SH-SY5Y (cell line): ENCODE measurements around the gene GNGT2.

Source experiments
- GATA2 ChIP-seq: IDR thresholded peaks from 2 replicates; pipeline ENCODE4 v1.6.1; 2011; ENCODE audit warnings: mild to moderate bottlenecking, low read depth, low read length
- GATA3 ChIP-seq: IDR thresholded peaks from 2 replicates; pipeline ENCODE4 v1.6.1; 2011; ENCODE audit warnings: low read depth, mild to moderate bottlenecking, low read length, moderate library complexity

DNA sequence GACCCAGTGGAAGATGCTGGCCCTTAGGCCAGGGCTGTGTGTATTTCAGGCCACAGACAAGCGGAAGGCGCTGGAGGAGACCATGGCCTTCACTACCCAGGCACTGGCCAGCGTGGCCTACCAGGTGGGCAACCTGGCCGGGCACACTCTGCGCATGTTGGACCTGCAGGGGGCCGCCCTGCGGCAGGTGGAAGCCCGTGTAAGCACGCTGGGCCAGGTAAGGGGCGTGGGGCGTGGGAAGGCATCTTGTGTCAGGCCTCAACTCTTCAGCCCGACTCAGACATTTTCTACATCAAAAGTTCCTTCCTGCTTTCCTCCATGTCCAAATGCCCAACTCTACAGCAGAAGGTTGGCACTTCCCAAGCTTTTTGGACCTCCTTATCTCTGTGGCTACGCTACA, 6.1 kb upstream of the GNGT2 start:
- TF ChIP-seq GATA3 (no peak), GATA2 (no peak)
